Measurements from ENCODE around the gene GDPD5. TPM values are rescaled to one million over a fixed set of nuclear protein-coding genes. Genes with fewer than 3 reads are reported as not detected.
A peak's percentile ranks its signal among the peaks of the same experiment; 100 is the strongest.

The GDPD5 gene
- total RNA-seq, 1 experiment from 2014 or later, result 6.8 TPM

- peak; percentile 96 for DNase-seq (ENCODE audit: low spot score)
Measured at GRCh38 chr11:75557666-75558494, 32.1 kb upstream of the GDPD5 start.

- DNase-seq (ENCODE audit: low spot score), result no peak
Measured at GRCh38 chr11:75556275-75556674, 30.5 kb upstream of the GDPD5 start.

GRCh38 chr11:75555079-75555811 lies 29.5 kb upstream of the GDPD5 start:
- DNase-seq (ENCODE audit: low spot score), result no peak

- DNase-seq (ENCODE audit: low spot score), result peak; percentile 99
Measured at GRCh38 chr11:75554258-75555022, 28.7 kb upstream of the GDPD5 start.

DNA sequence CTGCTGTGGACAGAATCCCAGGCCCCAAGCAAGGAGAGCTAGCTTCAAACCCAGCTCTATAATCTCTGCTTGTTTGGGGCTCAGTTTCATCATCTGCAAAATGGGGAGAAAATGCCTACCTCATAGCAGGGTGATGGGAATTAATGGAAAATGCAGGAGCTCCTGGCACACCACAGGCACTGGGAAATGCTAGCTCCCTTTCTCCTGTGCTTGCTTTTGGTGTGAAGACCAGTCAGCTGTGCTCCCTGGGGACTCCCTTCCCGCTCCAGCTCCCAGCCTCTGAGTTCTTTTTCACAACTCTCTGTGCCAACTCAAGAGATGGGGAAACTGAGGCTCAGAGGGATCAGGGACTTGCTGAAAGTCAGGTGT lies 28.1 kb upstream of the GDPD5 start:
- no peak for DNase-seq (ENCODE audit: low spot score)

- DNase-seq (ENCODE audit: low spot score), result no peak
Measured at GRCh38 chr11:75553182-75553581, 27.4 kb upstream of the GDPD5 start.

DNA sequence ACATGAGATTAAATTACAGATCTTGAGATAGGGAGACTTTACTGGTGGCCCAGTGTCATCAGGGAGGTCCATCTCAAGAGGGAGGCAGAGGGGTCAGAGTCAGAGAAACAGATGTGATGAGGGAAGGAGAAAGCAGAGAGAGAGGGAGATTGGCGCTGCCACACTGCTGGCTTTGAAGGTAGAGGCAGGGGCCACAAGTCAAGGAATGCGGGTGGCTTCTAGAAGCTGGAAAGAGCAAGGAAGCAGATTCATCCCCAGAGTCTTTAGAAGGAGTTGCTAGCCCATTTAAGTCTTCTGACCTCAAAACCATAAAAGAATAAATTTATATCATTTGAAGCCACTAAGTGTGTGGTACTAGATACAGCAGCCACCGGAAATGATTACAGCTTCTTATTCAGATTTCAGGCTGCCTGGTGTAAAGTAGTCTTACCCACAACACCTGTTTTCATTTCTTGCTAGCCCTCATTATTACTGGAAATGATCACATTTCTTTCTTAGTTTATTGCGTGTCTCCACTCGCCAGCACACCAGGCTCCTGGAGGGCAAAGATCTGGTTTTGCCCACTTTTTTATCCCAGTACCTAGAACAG lies 23.7 kb upstream of the GDPD5 start:
- DNase-seq (ENCODE audit: low spot score), result no peak

DNA sequence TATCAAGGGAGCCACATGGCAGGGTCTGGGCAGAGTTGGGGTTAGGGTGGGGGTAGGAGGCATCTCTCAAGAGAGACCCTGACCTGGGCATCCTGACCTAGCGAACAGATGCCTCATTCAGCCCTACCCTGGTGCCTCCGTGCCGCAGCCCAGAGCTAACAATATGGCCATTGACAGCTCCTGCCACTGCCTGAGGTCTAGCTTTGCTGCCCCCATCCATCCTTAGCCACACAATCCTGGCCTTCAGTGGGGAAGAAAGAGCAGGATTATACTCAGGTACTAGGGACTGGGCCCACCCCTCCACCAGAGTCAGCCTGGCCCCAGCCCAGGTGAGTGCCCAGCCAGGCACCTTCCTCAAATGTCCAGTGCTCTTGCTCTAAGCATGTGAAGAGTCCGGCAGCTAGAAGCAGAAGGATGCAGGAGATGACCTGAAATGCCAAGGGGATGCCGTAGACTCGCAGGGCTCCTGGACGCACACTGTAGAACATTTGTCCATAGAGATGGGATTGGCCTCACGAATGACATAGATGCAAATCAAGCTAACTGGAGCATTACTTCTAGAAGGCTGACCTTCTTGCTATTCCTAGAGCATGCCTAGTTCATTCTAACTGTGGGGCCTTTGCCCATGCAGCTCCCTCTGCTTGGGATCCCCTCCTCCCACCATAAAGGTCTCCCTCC lies 23.0 kb upstream of the GDPD5 start:
- no peak for DNase-seq (ENCODE audit: low spot score)

- DNase-seq (ENCODE audit: low spot score), result peak; percentile 59
Measured at GRCh38 chr11:75547617-75548058, 21.9 kb upstream of the GDPD5 start.

- DNase-seq (ENCODE audit: low spot score), result no peak
Measured at GRCh38 chr11:75547177-75547576, 21.4 kb upstream of the GDPD5 start.

DNA sequence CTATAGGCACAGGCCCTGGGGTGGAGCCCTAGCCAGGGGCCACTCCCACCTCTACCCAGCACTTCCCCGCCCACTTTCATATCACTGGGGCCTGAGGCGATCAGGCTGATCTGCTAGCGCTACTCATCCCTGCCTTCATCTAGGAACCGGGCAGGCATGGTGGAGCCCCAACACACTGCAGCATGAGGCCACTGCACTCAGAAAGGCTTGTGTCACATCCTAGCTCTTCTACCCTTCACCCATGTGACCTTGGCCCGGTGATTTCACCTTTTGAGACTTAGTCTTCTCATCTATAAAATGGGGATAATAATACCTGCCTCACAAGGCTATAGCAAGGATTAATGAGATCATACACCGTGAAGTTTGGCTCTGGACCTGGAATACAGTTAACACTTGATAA lies 18.1 kb upstream of the GDPD5 start:
- DNase-seq (ENCODE audit: low spot score), result no peak

DNA sequence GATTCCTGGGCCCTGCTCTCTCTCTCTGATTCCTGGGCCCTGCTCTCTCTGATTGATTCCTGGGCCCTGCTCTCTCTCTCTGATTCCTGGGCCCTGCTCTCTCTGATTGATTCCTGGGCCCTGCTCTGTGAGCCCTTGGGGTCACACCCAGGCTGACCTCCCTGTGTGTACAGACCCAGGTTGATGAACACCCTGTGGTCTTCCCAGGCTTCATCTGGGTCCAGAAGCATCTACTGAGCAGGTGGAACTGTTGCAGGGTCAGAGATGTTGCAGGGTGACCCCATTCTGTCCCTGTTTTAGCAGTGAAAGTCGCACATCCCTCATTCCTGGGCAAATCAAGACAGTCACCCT lies 16.3 kb upstream of the GDPD5 start:
- DNase-seq (ENCODE audit: low spot score), result no peak

GRCh38 chr11:75541193-75542087 lies 15.7 kb upstream of the GDPD5 start:
- DNase-seq (ENCODE audit: low spot score), result no peak

GRCh38 chr11:75539459-75540334 lies 14.0 kb upstream of the GDPD5 start:
- DNase-seq (ENCODE audit: low spot score), result no peak

GRCh38 chr11:75538150-75538942 lies 12.6 kb upstream of the GDPD5 start:
- DNase-seq (ENCODE audit: low spot score), result no peak

- DNase-seq (ENCODE audit: low spot score), result no peak
Measured at GRCh38 chr11:75537740-75538139, 12.0 kb upstream of the GDPD5 start.

DNA sequence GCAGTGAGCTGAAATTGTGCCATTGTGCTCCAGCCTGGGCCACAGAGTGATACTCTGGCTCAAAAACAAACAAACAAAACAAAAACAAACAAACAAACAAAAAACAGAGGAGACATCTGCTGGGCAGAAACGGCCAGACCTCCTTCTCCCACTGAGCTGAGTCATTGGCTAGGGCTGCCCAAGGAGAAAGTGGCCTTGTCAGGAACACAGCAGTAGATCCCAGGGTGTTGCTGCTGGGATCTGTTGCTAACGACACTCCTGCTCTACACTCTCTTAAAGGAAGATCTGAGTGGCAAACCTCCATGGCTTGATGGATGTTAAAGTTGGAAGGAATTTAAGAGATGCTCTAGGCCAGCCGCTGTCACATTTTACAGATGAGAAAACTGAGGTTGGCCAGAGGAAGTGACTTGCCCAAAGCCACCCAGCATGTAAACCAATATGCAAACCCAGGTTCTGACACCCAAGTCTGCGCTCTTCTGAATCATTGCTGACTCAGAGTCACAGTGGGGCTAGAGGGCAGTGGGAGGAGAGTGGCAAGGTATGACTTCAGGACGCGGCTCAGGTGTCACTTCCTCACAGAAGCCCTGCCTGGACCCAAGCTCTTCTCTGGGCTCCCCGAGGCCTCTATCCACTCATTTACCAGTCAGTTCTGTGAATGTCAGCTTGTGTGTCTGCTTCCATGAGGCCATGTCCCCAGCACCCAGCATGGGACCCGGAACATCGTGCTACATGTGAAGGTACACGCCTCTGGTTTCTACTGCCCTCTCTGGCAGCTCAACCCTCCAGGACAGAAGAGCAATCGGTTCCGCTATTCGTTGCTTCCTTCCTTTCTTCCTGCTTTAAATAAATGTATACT lies 11.3 kb upstream of the GDPD5 start:
- no peak for DNase-seq (ENCODE audit: low spot score)

DNA sequence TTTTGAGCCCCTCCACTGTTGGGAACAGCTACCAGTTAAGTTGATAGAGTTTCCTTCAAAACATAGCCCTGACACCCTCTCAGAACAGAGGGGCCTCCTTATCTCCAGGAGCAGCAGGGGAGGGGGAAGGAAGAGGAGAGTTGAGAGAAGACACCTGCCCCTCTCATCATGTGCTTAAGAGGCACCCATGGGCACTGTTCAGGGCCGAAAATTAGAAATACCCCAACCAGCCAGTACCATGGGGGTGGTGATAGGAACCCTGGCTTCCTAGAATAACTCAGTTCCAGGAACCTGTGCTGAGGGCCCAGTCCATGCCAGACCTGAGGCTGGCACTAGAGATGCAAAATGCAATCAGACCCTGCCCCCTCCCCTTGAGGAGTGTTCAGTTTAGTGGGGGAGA lies 9.3 kb upstream of the GDPD5 start:
- DNase-seq (ENCODE audit: low spot score), result no peak
